NCI-H774 (cell line): ENCODE results near the gene RBM24.
A peak's percentile ranks its signal among the peaks of the same experiment; 100 is the strongest.

Experiments used
- DNase-seq: peaks from one replicate; lab custom pipeline; 2025; lab: John Stamatoyannopoulos, UW

RBM24 gene

DNA sequence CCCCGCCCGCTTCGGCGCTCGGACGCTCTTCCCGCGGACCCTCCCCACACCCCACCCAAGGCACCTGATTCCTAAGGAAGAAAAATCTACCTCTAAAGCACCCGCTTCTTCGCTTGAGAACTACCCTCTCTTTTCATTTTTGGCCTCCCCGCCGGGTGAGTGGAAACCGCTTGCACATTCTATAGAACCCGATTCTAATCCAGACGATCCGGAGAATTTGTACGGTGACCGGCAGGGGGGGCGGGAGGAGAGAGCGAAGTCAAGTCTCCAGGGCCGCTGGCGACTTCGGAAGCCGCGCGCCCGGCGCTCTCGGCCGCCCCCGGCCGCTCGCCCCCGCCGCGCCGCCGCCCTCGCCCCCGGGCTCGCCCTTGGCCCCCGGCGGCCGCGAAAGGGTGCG, at the start of gene RBM24:
TSS of gene RBM24 (plus strand) at position 262 of the 397 bp plus-strand sequence. CDS start 221 bp downstream, outside the sequence.
- DNase-seq: peak; percentile 27

DNA sequence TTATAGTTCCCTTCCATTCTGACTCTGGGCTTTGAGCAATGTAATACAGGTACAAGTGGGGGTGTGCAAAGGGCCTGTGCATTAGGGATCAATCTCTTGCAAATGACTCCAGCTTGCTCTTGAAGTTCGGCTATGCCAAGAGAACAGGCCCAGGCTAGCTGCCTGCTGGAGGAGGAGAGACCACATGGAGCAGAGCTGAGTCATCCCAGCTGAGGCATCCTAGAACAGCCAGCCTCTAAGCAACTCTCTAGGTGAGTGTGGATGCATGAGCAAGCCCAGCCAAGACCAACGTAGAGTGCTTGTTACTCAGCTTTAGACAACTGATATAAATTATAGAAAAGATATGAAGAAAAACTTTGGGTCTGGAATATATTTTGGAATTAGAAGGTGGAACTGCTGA, 47.6 kb upstream of the RBM24 start:
- DNase-seq: no peak

DNA sequence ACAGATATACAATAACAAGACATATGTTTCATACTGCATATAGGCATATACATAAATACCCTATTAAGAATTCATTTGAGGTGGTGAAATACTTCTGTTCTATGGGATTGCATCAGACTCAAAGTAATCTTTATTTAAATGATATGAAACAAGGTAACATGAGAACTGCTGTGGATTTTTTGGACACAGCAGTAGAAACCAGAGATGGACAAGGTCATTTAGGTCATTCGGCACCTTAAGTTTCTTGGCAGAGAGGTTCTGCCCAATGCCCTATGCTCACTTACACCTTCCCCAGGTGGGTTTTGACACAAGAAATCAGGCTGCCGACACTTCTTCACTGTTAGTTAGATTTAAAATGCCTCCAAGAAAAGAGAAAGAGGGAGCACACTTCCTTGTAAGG, 43.9 kb upstream of the RBM24 start:
- DNase-seq: no peak

DNA sequence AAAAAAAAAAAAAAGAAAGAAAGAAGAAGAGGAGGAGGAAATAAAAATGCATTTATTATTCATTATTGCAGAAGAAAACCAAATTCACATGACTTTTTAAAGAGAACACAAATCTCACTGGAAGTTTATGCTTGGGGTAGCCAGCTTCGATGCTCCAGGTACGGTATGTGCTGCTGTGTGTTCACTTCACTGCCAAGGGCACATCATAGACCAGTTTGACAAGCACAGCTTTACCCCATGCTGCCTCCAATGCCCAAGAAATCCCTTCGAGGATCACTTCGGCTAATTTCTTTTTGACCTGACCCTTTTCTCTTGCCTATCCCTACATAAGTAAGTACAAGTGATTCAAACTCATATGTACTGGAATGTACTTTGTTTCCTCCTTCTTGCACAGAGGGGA, 41.9 kb upstream of the RBM24 start:
- no peak for DNase-seq

DNA sequence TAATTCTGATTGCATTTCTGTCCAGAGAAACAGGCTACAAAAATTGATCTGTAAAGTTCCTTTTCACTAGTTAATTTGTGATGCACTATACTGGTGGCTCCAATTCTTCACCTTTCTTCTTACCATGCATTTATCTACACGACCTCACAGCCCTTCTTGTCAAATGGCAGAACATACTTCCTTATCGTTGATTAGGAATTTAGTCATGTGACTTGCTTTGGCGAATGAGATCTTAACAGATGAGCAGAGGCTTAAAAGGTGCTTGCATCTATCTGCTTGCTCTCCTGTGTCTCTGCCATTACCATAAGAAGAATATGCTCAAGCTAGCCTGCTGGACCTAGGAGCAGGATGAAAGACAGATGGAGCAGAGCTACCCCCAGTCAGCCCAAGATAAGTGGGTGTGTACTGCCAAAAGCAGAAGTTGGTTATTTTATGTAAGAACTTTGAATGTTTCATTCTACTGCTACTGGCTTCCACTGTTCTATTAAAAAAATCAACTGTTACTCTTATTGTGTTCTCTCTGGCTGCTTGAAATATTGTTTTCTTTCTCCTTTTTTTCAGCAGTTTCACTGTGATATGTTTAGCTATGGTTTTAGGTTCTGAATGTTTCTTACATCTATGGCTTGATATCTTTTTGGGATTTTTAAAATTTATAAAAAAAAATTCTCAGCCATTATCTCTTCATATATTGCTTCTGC, 40.2 kb upstream of the RBM24 start:
- no peak for DNase-seq

DNA sequence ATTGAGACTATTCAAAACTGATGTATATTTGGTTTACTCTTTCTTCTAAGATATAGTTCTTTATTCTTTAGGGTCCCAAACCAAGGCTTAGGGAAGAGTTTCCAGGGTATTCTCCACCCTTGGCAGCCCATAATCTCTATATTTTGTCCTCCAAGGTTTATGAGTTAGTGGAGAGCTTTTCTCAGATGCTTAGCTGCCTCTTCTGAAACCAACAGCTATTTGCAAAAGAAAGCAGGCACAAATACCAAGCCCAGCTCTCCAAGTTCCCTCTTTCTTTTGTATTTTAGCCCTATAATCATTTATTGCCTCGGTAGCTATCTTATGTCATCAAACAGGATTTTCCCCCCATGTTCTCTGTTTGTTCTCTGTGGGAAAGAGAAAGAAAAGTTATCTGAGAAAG, 39.1 kb upstream of the RBM24 start:
- DNase-seq: no peak

DNA sequence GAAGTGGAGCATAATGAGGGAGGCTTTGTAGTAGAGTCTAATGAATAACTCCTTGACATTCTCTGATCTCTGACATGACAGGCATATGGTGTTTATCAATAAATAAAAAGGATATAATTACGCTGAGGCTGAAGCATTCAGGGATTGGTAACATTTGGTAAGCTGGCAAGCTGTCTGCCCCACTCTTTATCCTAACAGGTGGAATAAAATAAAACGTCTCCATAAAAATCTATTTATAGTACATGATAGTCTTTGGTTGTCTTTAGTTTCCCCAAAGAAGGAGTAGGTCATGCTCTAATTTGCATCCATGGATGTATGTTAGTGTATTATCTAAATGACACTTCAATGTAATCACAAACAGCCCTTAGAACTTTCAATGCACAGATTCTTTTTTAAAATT, 30.9 kb upstream of the RBM24 start:
- no peak for DNase-seq

DNA sequence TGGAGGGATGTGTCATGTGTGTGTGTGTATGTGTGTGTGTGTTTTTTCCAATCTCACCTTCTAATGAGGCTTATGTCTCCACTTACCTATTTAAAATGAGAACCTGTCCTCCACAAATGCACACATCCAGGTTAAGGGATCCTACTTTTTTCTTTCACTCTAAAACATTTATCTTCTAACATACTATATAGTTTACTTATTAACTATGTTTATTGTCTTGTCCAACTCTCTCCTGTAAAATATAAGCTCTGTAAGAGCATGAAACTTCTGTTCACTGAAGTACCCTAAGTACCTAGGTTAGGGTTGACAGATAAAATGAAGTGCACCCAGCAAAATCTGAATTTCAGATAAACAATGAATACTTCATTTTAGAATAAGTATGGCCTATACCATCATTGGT, 29.2 kb upstream of the RBM24 start:
- DNase-seq: no peak

DNA sequence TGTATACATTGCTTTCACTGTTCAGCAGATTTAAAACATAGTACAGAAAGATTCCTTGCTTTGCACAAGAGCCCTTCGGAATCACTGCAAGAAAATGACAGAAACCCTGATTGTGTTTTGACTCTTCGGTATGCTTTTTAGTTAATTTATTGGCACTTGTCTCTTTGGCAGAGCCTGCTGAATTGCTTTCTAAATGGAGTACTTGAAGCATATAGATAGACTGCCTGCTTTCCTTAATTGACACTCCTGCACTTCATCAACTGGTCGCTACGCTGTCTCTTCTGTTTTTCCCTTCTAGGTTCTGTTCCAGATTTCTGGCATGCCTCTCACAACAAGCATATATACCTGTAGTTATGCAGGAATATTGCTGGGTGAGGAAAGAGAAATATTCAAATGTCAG, 22.4 kb upstream of the RBM24 start:
- DNase-seq: no peak

DNA sequence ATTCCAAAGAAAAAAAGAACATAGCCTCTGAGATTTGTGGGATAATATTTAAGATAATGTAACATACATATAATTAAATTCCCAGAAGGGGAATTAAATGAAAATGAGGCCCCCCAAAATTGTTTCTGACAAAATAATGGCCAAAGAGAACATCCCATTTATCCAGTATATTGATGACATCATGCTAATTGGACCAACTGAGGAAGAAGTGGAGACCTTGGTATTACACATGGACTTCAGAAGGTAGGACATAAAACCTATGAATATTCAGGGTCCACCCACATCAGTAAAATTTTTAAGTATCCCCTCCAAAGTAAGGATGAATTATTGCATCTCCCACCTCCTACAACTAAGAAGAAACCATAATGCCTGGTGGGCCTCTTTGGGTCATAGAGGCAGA, 15.6 kb upstream of the RBM24 start:
- no peak for DNase-seq

DNA sequence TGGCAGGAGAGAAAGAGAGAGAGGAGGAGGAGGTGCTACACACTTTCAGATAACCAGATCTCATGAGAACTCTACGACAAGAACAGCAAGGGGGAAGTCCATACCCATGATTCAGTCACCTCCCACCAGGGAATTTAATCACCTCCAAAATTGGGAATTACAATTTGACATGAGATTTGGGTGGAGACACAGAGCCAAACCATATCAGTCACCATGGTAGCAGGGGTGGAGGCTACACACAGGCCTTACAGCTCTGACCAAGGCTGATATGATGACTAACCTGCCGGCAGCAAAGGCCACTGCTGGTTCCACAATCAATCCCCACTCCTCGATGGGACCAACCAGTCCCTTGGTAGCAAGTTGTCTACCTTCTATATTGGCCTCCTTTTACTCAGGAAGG, 13.6 kb upstream of the RBM24 start:
- DNase-seq: no peak

DNA sequence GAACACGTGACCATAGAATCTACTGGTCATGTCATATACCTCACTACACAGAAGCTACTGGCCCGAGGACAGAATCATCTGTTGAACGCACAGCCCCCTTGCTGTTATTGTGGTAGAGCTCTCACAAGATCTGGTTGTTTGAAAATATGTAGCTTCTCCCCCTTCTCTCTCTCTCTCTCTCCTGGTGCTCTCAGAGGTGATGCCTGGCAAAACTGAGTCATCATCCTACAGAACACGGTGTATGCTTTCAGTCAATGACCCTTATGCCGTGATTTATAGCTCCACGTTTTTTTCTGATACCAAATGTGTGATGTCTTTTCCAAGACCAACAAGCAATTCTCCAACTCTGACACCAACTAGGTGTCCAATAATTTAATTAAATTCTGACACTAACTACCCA, 13.0 kb upstream of the RBM24 start:
- DNase-seq: no peak

DNA sequence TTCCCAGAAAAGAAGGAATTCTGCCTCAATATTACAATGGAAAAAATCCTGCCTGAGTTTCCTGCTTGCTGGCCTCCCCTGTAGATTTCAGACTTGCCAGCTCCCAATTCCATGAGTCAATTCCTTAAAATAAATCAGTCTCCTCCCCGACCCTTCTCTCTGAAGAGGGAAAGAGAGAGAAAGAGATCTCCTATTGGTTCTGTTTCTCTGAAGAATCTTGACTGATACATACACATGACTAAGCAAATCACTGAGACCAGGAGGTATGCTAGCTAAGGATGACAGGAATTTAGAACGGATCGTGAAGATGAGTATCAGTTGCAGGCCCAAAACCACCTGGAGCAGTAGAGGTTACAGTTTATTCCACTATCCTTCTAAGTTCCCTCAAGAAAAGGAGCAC, 11.3 kb upstream of the RBM24 start:
- no peak for DNase-seq

DNA sequence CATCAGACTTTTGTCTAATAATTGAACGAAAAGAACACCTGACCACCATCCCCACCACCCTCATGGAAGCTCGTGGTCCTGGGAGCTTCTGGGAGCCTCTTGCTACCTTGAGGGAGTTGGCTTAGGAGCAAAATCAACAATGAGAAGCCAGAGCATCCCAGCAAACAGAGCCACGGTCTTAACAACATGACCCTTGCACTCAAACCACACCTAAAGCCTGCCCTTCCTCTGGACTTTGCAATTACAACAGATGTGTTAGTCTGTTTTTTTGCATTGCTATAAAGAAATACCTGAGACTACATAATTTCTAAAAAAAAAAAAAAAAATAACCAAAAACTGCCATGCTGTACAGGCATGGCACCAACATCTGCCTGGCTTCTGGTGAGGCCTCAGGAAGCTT, 9.5 kb upstream of the RBM24 start:
- DNase-seq: no peak

DNA sequence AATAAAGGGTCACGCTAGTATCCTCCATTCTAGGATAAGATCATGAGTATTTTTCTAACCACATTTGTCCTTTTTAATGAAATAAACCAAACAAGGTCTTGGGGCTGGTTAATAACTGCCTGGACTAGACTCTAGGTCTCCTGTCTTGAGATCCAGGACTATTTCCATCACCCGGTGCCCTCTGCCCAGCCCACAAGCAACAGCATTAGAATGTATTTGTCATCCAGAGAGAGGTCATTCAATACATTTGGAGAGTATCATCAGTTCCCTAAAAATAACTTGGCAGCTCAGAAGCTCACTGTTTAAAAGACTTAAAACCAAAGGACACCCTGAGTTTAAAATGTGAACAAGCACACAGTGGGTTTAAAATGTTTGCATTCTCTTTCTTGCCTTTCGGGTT, 4.4 kb upstream of the RBM24 start:
- DNase-seq: no peak

DNA sequence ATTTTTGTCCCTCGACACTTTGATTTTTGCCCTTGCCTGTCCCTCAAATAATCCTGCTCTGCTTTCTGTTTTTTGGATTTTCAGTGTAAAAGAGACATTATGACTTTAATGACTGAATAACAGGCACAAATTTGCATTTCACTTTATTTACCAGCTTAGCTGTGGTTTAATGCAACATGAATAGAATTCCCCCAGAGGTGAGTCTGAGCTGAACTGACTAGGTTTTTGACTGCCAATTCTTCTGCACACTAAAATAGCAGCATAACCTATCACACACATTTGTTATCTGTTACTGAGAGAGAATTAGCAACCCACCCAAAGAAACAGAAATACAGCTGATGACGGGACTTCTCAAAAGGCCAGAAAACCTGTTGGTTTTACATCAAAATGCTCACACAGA, 3.9 kb upstream of the RBM24 start:
- DNase-seq: no peak

DNA sequence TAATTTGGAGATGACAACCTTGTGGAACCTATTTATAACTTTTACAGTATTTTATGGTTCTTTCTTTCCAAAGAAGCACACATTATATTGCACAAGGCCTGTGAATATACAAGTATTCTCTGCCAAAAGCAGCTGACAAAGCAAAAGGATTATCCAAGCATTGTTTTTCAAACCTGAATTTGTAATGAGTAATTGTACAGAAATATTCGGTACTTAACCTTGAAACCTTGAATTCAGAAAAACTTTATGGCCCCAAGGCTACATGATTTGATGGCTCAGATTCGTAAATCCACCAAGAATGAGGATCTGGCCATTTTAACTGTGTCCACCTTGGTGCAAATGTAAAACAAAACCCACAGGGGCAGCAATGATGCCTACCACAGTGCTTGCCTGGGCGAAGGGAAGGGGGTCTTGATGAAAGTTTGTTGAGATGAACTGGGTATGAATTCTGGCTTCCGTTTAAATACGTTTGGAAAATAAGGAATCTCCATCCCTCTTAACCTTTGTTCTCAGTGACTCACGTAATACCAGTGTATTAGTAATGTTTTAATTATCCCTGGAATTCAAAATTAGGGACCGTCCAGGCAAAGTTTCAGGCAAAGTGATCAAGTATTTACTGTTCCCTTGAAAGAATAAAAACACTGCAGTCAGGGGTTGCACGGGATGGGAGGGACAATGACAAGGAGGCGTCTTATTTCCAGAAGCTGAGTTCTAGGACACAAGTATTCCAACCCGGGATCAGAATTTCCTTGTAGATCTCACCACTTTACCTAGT, 2.7 kb upstream of the RBM24 start:
- DNase-seq: no peak

DNA sequence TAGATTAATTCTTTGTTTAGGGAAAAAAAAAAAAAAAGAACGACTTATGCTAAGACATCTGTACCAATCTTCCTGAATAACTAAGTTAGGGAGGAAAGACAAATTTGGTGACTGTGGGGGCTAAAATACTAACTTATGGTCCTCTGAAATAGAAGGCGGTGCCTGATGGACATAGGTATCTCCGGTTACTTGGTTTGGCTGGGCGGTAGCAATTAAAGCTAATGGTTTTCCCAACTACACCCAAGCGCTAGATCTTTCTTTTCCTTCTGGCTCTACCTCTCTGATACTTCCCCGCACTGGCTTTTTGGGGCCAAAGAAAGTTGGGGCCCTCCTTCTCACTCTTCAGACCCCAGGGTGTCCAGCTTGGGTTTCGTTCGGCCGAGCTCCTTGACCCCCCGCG, 1.0 kb upstream of the RBM24 start:
- no peak for DNase-seq

DNA sequence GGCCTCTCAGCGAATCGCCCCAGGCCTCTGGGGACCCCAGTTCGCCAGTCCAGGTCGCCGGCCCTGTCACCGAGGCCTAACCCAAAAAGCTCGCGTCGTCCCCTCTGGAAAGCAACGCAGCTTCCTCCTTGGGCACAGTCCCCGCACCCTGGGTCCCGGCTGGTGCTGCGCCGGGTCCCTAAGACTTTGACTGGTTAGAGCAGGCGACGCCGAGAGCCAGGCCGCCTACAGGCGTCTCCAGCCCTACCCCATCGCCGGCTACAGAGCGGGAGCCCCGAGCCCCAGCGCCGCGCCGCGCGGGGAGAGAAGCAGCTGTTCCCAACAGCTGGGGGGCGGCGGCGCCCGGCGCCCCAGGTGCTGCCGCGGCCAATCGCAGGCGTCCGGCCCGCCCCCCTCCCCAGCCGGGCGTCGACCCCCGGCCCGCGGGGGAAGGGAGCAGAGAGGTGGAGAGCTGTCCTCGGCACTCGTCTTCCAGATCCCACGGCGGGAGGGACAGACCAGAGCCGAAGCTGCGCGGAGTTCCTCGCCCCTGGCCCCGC, 540 bp upstream of the RBM24 start:
- DNase-seq: no peak

DNA sequence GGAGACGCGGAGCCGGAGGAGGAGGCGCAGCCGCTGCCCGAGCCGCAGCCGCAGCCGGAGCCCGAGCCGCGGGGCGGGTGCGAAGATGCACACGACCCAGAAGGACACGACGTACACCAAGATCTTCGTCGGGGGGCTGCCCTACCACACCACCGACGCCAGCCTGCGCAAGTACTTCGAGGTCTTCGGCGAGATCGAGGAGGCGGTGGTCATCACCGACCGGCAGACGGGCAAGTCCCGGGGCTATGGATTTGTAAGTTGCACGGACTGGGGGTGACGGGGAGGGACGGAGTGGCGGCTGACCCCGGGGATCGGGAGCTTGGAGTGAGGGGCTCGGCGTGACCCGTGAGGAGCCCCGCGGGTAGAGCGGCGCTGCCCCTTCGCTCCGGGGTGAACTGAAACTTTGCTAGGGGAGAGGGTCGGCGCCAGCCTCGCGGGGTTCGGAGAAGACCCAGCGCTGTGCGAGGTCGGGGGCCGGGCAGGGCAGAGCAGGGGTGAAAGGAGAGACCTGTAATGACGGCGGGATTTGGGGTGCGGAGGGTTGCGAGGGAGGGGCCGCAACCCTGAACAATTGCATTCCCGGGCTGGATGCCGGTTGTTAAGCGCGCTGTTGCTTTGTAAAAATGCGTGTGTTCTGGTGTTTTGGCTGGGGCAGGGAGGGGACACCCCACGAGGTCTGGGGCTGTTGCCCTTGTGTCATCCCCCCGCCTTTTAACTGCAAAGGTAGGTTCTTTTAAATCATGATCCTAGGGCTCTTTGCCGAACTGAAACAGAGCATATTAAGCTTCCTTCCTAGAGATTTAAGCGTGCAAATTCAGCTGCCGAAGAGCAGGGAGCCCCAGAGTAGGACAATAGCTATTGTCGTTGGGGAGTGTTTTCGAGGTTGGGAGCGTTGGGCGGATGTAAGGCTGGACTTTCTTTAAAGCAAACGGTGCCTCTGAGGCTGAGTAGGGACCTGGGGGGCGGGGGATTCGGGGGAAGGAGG, 628 bp downstream of the RBM24 start:
- DNase-seq: no peak

DNA sequence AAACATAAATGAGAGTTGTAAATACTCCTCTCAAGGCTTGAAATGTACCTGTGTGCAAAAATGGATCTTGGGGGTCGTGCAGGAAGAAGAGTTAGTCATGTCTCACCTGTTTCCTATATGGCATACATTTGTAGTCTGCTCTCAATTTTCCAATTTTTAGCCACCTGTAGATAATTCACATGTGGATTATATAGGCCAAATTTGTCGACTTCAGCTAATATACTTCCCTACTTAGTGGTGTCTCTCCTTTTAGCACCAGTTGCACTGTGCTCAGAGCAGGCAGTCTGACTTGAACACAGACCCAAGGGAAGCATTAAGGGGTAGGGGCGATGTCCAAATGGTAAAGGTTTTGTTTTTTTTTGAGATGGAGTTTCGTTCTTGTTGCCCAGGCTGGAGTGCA, 1.9 kb downstream of the RBM24 start:
- no peak for DNase-seq

DNA sequence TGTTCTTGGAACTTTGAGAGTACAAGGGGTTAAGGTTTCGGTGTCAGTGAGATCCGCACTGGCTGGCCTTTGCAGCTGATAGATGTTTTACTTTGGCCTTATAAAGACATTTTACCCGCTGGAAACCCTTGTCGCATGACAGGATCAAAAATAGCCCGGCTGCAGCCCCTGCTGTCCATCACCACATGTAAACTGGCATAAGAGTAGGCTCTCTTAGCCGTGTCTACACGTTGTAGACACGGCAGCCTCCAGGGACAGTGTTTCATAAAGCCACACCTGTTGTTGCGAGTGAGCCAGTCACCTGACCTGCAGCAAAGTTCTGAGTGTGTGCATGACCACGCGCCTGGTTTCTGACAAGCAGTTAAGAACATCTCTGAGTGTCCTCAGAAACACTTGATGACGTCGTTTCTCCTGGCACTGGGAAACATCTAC, 8.5 kb downstream of the RBM24 start:
- DNase-seq: no peak
